ENCODE data around the gene TP53I11.

DNA sequence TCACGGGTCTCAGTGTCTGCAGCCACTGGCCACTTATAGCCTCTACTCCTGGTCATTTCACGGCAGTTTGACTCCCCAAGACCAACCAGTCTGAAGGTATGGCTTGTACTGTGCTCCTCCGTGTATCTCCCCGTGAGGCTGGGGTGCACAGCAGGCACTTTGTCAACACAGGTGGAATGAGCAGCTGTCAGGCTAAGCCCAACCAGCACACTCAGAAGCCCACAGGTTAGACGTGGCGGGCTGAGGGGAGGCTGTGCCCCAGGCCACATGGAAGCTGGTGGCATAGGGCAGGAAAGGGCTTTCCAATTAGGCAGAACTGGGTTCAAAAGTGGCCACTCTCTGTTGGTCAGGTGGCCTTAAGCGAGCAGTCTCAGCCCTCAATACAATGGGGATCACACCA is 7.0 kb downstream of the TP53I11 start:
- TF ChIP-seq RARB (CRISPR knock-in tag; IDR thresholded peaks at IDR 0.05) (no peak), ZNF565 (CRISPR knock-in tag; conservative IDR thresholded peaks at IDR 0.05; ENCODE audit: low read depth) (no peak), ZC3H10 (CRISPR knock-in tag; IDR thresholded peaks at IDR 0.05) (no peak), ARNTL (CRISPR knock-in tag; IDR thresholded peaks at IDR 0.05; ENCODE audit: borderline replicate concordance, low read depth) (no peak)
- TF ChIP-seq, protein P1, sequence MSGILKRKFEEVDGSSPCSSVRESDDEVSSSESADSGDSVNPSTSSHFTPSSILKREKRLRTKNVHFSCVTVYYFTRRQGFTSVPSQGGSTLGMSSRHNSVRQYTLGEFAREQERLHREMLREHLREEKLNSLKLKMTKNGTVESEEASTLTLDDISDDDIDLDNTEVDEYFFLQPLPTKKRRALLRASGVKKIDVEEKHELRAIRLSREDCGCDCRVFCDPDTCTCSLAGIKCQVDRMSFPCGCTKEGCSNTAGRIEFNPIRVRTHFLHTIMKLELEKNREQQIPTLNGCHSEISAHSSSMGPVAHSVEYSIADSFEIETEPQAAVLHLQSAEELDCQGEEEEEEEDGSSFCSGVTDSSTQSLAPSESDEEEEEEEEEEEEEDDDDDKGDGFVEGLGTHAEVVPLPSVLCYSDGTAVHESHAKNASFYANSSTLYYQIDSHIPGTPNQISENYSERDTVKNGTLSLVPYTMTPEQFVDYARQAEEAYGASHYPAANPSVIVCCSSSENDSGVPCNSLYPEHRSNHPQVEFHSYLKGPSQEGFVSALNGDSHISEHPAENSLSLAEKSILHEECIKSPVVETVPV (CRISPR knock-in tag; IDR thresholded peaks at IDR 0.05): no peak
